HepG2 (cell line): ENCODE measurements around the gene ENSA. TPM values are rescaled to one million over a fixed set of nuclear protein-coding genes. Genes with fewer than 3 reads are reported as not detected.
A peak's percentile ranks its signal among the peaks of the same experiment; 100 is the strongest.

ENCODE experiments used
- ARID2 ChIP-seq: sonication (generic); formaldehyde crosslinking; IDR thresholded peaks from 2 replicates; pipeline ENCODE4 v1.8.1; 2022; ENCODE audit warnings: mild to moderate bottlenecking, missing genetic modification reagents, borderline replicate concordance
- ARNTL ChIP-seq: sonication (generic); formaldehyde crosslinking; IDR thresholded peaks from 2 replicates; pipeline ENCODE4 v1.4.0; 2020; ENCODE audit warnings: mild to moderate bottlenecking, missing genetic modification reagents
- GPN1 ChIP-seq: sonication (generic); formaldehyde crosslinking; IDR thresholded peaks from 2 replicates; pipeline ENCODE4 v1.5.1; 2020; ENCODE audit warnings: missing genetic modification reagents, borderline replicate concordance
- KDM6A ChIP-seq: IDR thresholded peaks from 2 replicates; pipeline ENCODE4 v1.6.1; 2016; ENCODE audit warnings: low read depth
- MYC ChIP-seq: sonication (generic); formaldehyde crosslinking; IDR thresholded peaks from 2 replicates; pipeline ENCODE4 v1.9.0; 2021; ENCODE audit warnings: missing genetic modification reagents, borderline replicate concordance
- MZF1 ChIP-seq: sonication (generic); formaldehyde crosslinking; IDR thresholded peaks from 2 replicates; pipeline ENCODE4 v1.8.1; 2023; ENCODE audit warnings: mild to moderate bottlenecking, missing genetic modification reagents, borderline replicate concordance
- NFATC3 ChIP-seq: sonication (generic); formaldehyde crosslinking; IDR thresholded peaks from 2 replicates; pipeline ENCODE4 v1.5.1; 2020; ENCODE audit warnings: mild to moderate bottlenecking, missing genetic modification reagents
- PHF21A ChIP-seq: sonication (generic); formaldehyde crosslinking; IDR thresholded peaks from 2 replicates; pipeline ENCODE4 v1.5.0; 2020; ENCODE audit warnings: mild to moderate bottlenecking, missing genetic modification reagents
- RORA ChIP-seq: sonication (generic); formaldehyde crosslinking; IDR thresholded peaks from 2 replicates; pipeline ENCODE4 v1.5.0; 2020; ENCODE audit warnings: mild to moderate bottlenecking, missing genetic modification reagents, moderate library complexity
- SOX6 ChIP-seq, 2 experiments: fragments of 450-650 bp in 1 of 2; sonication (generic) in 1 of 2; formaldehyde crosslinking in 1 of 2; IDR thresholded peaks; 2 replicates each; pipeline versions ENCODE4 v1.4.0 to v1.6.1; 2017 to 2020; ENCODE audit warnings: antibody characterized with exemption in 1 of 2, mild to moderate bottlenecking in 1 of 2, missing genetic modification reagents in 1 of 2
- SP5 ChIP-seq: IDR thresholded peaks from 2 replicates; pipeline ENCODE4 v1.6.1; 2016; ENCODE audit warnings: low read depth, borderline replicate concordance
- SUZ12 ChIP-seq: fragments of 150-350 bp; IDR thresholded peaks from 2 replicates; pipeline ENCODE4 v1.6.1; 2014; ENCODE audit warnings: low read depth, low read length
- ZNF557 ChIP-seq: sonication (generic); formaldehyde crosslinking; IDR thresholded peaks from 2 replicates; pipeline ENCODE4 v1.4.0; 2020; ENCODE audit warnings: missing genetic modification reagents
- ZNF558 ChIP-seq: sonication (generic); formaldehyde crosslinking; IDR thresholded peaks from 2 replicates; pipeline ENCODE4 v1.9.0; 2022; ENCODE audit warnings: mild to moderate bottlenecking, missing genetic modification reagents, borderline replicate concordance
- ZNF670 ChIP-seq: sonication (generic); formaldehyde crosslinking; IDR thresholded peaks from 2 replicates; pipeline ENCODE4 v1.8.0; 2022; ENCODE audit warnings: mild to moderate bottlenecking, missing genetic modification reagents, borderline replicate concordance
- ZNF724P ChIP-seq: sonication (generic); formaldehyde crosslinking; IDR thresholded peaks from 2 replicates; pipeline ENCODE4 v1.8.0; 2022; ENCODE audit warnings: missing genetic modification reagents, borderline replicate concordance
- ZNF749 ChIP-seq: sonication (generic); formaldehyde crosslinking; IDR thresholded peaks from 2 replicates; pipeline ENCODE4 v1.8.0; 2022; ENCODE audit warnings: mild to moderate bottlenecking, missing genetic modification reagents, moderate library complexity, borderline replicate concordance
- ZNF777 ChIP-seq: sonication (generic); formaldehyde crosslinking; IDR thresholded peaks from 2 replicates; pipeline ENCODE4 v1.4.0; 2020; ENCODE audit warnings: missing genetic modification reagents
- ZNF782 ChIP-seq: sonication (generic); formaldehyde crosslinking; IDR thresholded peaks from 2 replicates; pipeline ENCODE4 v1.4.0; 2020; ENCODE audit warnings: missing genetic modification reagents, mild to moderate bottlenecking, borderline replicate concordance
- polyA plus RNA-seq, 8 experiments: library from polyadenylated mRNA; depleted of rRNA in 3 of 8; stranded (reverse) in 7 of 8; unstranded in 1 of 8; fragments of >200 nt; fragmentation: Illumina TruSeq in 4 of 8; extraction: Trizol in 4 of 8; gene quantifications; 2 replicates each; pipeline versions ENCODE4 v1.2.1 to v1.2.3, GENCODE V29; 2011 to 2016; ENCODE audit warnings: low read depth in 4 of 8, missing spikeins in 1 of 8, mixed read lengths in 1 of 8; ENCODE audit not compliant: insufficient read depth in 1 of 8
- total RNA-seq, 5 experiments: library from RNA; depleted of rRNA; stranded (reverse); fragments of >200 nt; fragmentation: Illumina TruSeq; extraction: Trizol; gene quantifications; 2 replicates each; pipeline ENCODE4 v1.2.3, GENCODE V29; 2016; ENCODE audit warnings: low read depth in 1 of 5
- TF ChIP-seq, protein P1 (sequence below): sonication (generic); formaldehyde crosslinking; IDR thresholded peaks from 2 replicates; pipeline ENCODE4 v1.5.0; 2020; ENCODE audit warnings: missing genetic modification reagents
- TF ChIP-seq, protein P2 (sequence below): IDR thresholded peaks from 2 replicates; pipeline ENCODE4 v1.6.1; 2016; ENCODE audit warnings: missing compliant biosample characterization, missing genetic modification reagents, borderline replicate concordance
- TF ChIP-seq, protein P3 (sequence below): sonication (generic); formaldehyde crosslinking; IDR thresholded peaks from 2 replicates; pipeline ENCODE4 v1.4.0; 2020; ENCODE audit warnings: mild to moderate bottlenecking, missing genetic modification reagents

The ENSA gene
- total and polyA plus RNA-seq, 2 of the 13 experiments (the other 11 are each of a cell fraction or from before 2014, with no cell fraction given), result 54.5 to 111 TPM

DNA sequence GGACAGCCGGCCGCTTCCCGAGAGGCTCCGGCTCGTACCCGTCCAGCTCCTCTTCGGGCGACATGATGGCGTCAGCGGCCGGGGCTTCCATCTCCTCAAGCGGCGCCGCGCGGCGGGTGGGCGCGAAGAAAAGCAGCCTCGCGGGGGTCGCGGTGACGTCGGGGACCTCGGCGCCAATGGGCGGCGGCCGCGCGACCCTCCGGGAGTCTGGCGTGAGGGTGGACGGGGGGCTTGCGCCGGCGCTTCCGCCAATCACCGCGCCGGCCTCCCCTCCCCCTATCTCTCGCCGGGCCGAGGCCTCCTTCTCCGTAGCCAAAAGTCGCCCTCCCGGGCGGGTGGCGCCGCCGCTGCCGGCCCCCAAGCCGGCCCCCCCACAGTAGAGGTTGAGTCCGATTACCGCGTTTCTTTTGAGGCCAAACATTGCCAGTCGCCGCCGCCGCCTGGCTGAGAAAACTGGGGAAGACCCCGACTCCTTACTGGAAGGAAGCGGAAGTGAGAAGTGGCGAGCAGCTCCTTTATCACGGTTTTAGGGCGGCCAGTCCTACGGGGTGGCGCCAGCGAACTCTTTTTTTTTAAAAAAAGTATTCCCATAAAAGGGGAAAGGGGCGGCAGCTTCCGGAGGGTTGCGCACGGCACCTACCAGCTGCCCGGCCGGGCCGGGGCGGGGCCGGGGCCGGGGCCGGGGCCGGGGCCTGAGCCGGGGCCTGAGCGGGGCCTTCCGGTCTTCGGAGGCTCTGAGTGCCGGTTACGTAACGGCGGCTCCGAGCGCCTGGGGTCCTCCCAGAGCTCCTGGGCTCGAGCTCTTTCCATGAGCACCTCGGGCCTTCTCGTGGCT lies 50.1 kb downstream of the ENSA start, which contains the start of gene MCL1 (continued):
- TF ChIP-seq KDM6A (CRISPR knock-in tag), result no peak
- TF ChIP-seq GPN1, result no peak
- TF ChIP-seq, protein P1, sequence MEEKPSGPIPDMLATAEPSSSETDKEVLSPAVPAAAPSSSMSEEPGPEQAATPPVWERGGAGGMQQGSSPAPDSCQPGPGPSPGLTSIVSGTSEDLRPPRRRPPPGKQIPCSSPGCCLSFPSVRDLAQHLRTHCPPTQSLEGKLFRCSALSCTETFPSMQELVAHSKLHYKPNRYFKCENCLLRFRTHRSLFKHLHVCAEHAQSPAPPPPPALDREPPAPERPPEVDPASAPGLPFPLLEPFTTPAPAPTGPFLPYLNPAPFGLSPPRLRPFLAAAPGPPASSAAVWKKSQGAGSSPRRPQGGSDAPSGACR (CRISPR knock-in tag), result no peak
- TF ChIP-seq ZNF558 (CRISPR knock-in tag), result no peak; the same call in 1 of the 2 replicates
- 0 out of 2 replicates have a peak, but pooled peaks have one; percentile 4 for TF ChIP-seq ZNF724P (CRISPR knock-in tag)
- 0 out of 2 replicates have a peak, but pooled peaks have one; percentile 52 for TF ChIP-seq ZNF782
- peak; percentile 85 for TF ChIP-seq PHF21A (CRISPR knock-in tag)
- peak; percentile 14; the same call in 1 of the 2 replicates for TF ChIP-seq ARID2 (CRISPR knock-in tag)
- no peak; the same call in 1 of the 2 replicates for TF ChIP-seq NFATC3
- TF ChIP-seq SUZ12, result no peak
- TF ChIP-seq, protein P2, sequence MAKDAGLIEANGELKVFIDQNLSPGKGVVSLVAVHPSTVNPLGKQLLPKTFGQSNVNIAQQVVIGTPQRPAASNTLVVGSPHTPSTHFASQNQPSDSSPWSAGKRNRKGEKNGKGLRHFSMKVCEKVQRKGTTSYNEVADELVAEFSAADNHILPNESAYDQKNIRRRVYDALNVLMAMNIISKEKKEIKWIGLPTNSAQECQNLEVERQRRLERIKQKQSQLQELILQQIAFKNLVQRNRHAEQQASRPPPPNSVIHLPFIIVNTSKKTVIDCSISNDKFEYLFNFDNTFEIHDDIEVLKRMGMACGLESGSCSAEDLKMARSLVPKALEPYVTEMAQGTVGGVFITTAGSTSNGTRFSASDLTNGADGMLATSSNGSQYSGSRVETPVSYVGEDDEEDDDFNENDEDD (CRISPR knock-in tag), result peak; percentile 0; the same call in 1 of the 2 replicates
- TF ChIP-seq SOX6 (IDR thresholded peaks at IDR 0.05), result no peak
- TF ChIP-seq SOX6 (CRISPR knock-in tag; IDR thresholded peaks at IDR 0.05), result peak; percentile 26; the same call in 1 of the 2 replicates
- TF ChIP-seq, protein P3, sequence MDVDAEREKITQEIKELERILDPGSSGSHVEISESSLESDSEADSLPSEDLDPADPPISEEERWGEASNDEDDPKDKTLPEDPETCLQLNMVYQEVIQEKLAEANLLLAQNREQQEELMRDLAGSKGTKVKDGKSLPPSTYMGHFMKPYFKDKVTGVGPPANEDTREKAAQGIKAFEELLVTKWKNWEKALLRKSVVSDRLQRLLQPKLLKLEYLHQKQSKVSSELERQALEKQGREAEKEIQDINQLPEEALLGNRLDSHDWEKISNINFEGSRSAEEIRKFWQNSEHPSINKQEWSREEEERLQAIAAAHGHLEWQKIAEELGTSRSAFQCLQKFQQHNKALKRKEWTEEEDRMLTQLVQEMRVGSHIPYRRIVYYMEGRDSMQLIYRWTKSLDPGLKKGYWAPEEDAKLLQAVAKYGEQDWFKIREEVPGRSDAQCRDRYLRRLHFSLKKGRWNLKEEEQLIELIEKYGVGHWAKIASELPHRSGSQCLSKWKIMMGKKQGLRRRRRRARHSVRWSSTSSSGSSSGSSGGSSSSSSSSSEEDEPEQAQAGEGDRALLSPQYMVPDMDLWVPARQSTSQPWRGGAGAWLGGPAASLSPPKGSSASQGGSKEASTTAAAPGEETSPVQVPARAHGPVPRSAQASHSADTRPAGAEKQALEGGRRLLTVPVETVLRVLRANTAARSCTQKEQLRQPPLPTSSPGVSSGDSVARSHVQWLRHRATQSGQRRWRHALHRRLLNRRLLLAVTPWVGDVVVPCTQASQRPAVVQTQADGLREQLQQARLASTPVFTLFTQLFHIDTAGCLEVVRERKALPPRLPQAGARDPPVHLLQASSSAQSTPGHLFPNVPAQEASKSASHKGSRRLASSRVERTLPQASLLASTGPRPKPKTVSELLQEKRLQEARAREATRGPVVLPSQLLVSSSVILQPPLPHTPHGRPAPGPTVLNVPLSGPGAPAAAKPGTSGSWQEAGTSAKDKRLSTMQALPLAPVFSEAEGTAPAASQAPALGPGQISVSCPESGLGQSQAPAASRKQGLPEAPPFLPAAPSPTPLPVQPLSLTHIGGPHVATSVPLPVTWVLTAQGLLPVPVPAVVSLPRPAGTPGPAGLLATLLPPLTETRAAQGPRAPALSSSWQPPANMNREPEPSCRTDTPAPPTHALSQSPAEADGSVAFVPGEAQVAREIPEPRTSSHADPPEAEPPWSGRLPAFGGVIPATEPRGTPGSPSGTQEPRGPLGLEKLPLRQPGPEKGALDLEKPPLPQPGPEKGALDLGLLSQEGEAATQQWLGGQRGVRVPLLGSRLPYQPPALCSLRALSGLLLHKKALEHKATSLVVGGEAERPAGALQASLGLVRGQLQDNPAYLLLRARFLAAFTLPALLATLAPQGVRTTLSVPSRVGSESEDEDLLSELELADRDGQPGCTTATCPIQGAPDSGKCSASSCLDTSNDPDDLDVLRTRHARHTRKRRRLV (CRISPR knock-in tag), result no peak
- no peak for TF ChIP-seq ZNF670
- TF ChIP-seq ZNF749 (CRISPR knock-in tag), result peak; percentile 69; the same call in 1 of the 2 replicates
- no peak for TF ChIP-seq ARNTL
- no peak for TF ChIP-seq MZF1
- 0 out of 2 replicates have a peak, but pooled peaks have one; percentile 52 for TF ChIP-seq RORA (CRISPR knock-in tag)
- no peak for TF ChIP-seq ZNF557 (CRISPR knock-in tag)
- TF ChIP-seq SP5 (CRISPR knock-in tag), result 0 out of 2 replicates have a peak, but pooled peaks have one; percentile 20
- no peak for TF ChIP-seq MYC
- peak; percentile 53; the same call in 1 of the 2 replicates for TF ChIP-seq ZNF777 (CRISPR knock-in tag)
